ENCODE measurements around the gene PDGFRB. TPM values are rescaled to one million over a fixed set of nuclear protein-coding genes. Genes with fewer than 3 reads are reported as not detected.
A peak's percentile ranks its signal among the peaks of the same experiment; 100 is the strongest.

Gene PDGFRB
- total and polyA plus RNA-seq, 2 of the 8 experiments (the other 6 are each of a cell fraction or from before 2014, with no cell fraction given), result 4.2 to 13.7 TPM

DNA sequence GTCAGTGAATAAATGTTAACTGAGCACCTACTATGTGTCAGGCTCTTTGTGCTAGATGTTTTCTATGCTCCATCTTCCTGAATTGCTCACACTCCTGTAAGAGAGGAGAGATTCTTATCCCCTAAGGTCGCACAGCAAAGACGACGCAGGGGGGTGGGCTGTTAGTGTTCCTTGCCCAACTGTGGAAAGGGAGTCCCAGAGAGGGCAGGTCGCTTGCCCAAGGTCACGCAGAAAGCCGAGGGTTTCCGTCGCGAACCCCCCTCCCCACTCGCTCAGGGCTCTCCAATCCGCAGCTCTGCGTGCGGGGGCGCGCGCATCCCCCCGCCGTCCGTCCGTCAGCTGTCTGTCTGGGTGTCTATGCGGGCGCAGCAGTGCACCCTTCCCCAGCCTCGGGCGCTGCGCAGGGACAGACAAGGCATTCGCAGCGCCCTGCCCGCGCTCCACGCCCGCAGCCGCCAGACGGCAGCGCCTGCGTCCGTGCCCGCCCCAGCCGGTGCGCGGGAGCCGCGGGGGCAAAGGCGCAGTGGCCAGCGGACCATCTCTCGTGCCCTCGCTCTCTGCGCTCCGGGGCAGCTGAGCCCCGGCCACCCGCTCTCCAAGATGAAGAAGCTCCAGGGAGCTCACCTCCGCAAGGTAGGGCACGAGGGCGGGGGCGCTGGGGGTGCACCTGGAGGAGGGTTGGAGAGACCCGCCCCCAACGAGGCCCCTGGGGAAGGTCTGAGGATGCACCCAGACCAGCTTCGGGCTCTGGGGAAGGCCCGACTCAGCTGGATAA is 34.3 kb upstream of the PDGFRB start, which contains the start of gene SLC6A7:
Gene SLC6A7 (plus strand): TSS at position 335 of the 775 bp plus-strand sequence. CDS start 266 bp downstream, at position 601.
- Histone ChIP-seq H3K4me2 (ENCODE audit: insufficient read depth in 1 of 2, low read depth in 2 of 2, low read length in 2 of 2) (peak within 1 kb of the TSS; percentile 78 to 87), H3K23ac (ENCODE audit: insufficient read length) (no peak within 1 kb of the TSS), H3K14ac (ENCODE audit: insufficient read length) (no peak within 1 kb of the TSS), H3K9ac (replicated peaks in 1 of 4; ENCODE audit: extremely low read depth in 1 of 4, low read depth in 3 of 4, low read length in 3 of 4) (no peak within 1 kb of the TSS; a peak in 1 of 7 replicates), H3K79me2 (ENCODE audit: control insufficient read depth in 1 of 2, insufficient read depth in 2 of 2, low read length in 2 of 2) (no peaks in the 10 kb centered on the region), H2BK15ac (ENCODE audit: low read length) (no peak within 1 kb of the TSS), H3K4me3 (ENCODE audit: extremely low read depth in 1 of 4, insufficient read depth in 2 of 4, low read depth in 3 of 4, low read length in 4 of 4) (peak within 1 kb of the TSS; percentile 31 to 61 (median 37)), H4K8ac (ENCODE audit: extremely low read depth, insufficient read depth, low read length) (no peak within 1 kb of the TSS), H2BK20ac (ENCODE audit: low read length) (no peak within 1 kb of the TSS), H3K4ac (replicated peaks; ENCODE audit: insufficient read length, low read depth, low read length) (no peak within 1 kb of the TSS), H3K27ac (ENCODE audit: low read depth, low read length) (no peak within 1 kb of the TSS), H3K23me2 (ENCODE audit: low read depth, low read length) (peaks cover 6% of the 10 kb centered on the region; the same call in 1 of the 2 replicates), H4K91ac (replicated peaks; ENCODE audit: insufficient read length, low read length) (no peak within 1 kb of the TSS), H3K56ac (replicated peaks; ENCODE audit: insufficient read length, low read depth, low read length) (no peak within 1 kb of the TSS), H2BK120ac (replicated peaks; ENCODE audit: low read depth, low read length) (no peak within 1 kb of the TSS), H3K36me3 (ENCODE audit: control insufficient read depth in 2 of 4, insufficient read depth in 4 of 4, low read length in 3 of 4) (no peaks in the 10 kb centered on the region), H3K79me1 (ENCODE audit: low read depth, low read length) (no peaks in the 10 kb centered on the region), H2BK12ac (ENCODE audit: low read depth, low read length) (no peak within 1 kb of the TSS), H3K18ac (ENCODE audit: extremely low read depth, low read length) (no peak within 1 kb of the TSS), H3K9me3 (ENCODE audit: insufficient read depth in 2 of 2, low read depth in 1 of 2, low read length in 1 of 2) (no peaks in the 10 kb centered on the region), H4K5ac (ENCODE audit: insufficient read length, low read depth, low read length) (no peak within 1 kb of the TSS), H4K20me1 (replicated peaks in 1 of 2; ENCODE audit: control insufficient read depth in 1 of 2, insufficient read depth in 2 of 2, low read length in 2 of 2) (peaks cover 1 to 3% of the 10 kb centered on the region in 2 experiments), H2AFZ (ENCODE audit: low read length) (no peak within 1 kb of the TSS), H2BK5ac (ENCODE audit: low read depth, low read length) (no peak within 1 kb of the TSS), H2AK5ac (ENCODE audit: low read depth, low read length) (no peak within 1 kb of the TSS), H3K4me1 (replicated peaks in 1 of 4; ENCODE audit: control insufficient read depth in 3 of 4, insufficient read depth in 4 of 4, low read length in 3 of 4) (peaks cover 4 to 26% (median 8%) of the 10 kb centered on the region in 4 experiments), H3K27me3 (replicated peaks in 1 of 4; ENCODE audit: control insufficient read depth in 3 of 4, extremely low read depth in 1 of 4, insufficient read depth in 3 of 4, low read length in 3 of 4) (peaks cover 29 to 65% (median 60%) of the 10 kb centered on the region in 4 experiments)
- CTCF ChIA-PET (ENCODE audit: partially characterized antibody), result interaction anchor here (0.7 to 23.7 kb wide), 11 partner anchors 10 to 141 kb away, joined by 3 to 302 read pairs (median 4); no protein-coding TSS in a partner anchor
- WGBS, 2 experiments (ENCODE audit: extremely low coverage in 1 of 2, insufficient coverage in 1 of 2, insufficient read length in 1 of 2, insufficient replicate concordance in 2 of 2, low coverage in 1 of 2, low lambda C conversion rate in 2 of 2, missing lambda C conversion rate in 1 of 2), result 5% methylated on average over 43 of the region's 58 CpGs; no CpG with 5 or more reads in 1 of the 2 experiments
- POLR2A ChIA-PET (ENCODE audit: partially characterized antibody), result no interaction called here
- peak in 1 of 2 experiments; percentile 57 for DNase-seq (ENCODE audit: low read depth in 1 of 2, low spot score in 2 of 2)
- no peak for FAIRE-seq
- peak; percentile 95 for TF ChIP-seq SUZ12 (IDR thresholded peaks at IDR 0.05; ENCODE audit: low read length)
- no peak for TF ChIP-seq SAP30 (IDR thresholded peaks at IDR 0.05; ENCODE audit: insufficient read depth, insufficient replicate concordance, low read length)
- TF ChIP-seq, protein P1, sequence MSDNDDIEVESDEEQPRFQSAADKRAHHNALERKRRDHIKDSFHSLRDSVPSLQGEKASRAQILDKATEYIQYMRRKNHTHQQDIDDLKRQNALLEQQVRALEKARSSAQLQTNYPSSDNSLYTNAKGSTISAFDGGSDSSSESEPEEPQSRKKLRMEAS (IDR thresholded peaks at IDR 0.05), result no peak
- TF ChIP-seq SIX5 (IDR thresholded peaks at IDR 0.05; ENCODE audit: low read depth, low read length), result no peak
- TF ChIP-seq NRF1 (IDR thresholded peaks at IDR 0.05; ENCODE audit: low read depth, low read length), result 0 out of 2 replicates have a peak, but pooled peaks have one; percentile 1
- no peak for TF ChIP-seq TAF1 (IDR thresholded peaks at IDR 0.05; ENCODE audit: low read depth, low read length)
- TF ChIP-seq SP4 (IDR thresholded peaks at IDR 0.05; ENCODE audit: low read length), result no peak
- TF ChIP-seq POU5F1 (IDR thresholded peaks at IDR 0.05; ENCODE audit: low read depth, low read length), result no peak
- no peak for TF ChIP-seq NANOG (IDR thresholded peaks at IDR 0.05; ENCODE audit: insufficient read depth, low read depth, low read length, poor library complexity, severe bottlenecking)

Data from H1 (cell line).